Omental fat pad (tissue), 4 donors: ENCODE data around the gene CORO6. TPM values are rescaled to one million over a fixed set of nuclear protein-coding genes. Genes with fewer than 3 reads are reported as not detected.

Experiments used
- ATAC-seq: fragments of 150-250 bp; one replicate; pipeline ENCODE4 v1.9.1; 2016; ENCODE audit warnings: mild to moderate bottlenecking, moderate library complexity; ENCODE audit not compliant: low FRiP score
- DNase-seq: peaks from one replicate; pipeline ENCODE4 v3.0.0-alpha.2; 2019; ENCODE audit warnings: low spot score
- CTCF ChIP-seq, 3 donors: fragments of 450-650 bp; IDR thresholded peaks; one replicate each; pipeline ENCODE4 v1.5.1; 2016 to 2017; ENCODE audit warnings: antibody characterized with exemption in 3 of 3, mild to moderate bottlenecking in 3 of 3, moderate library complexity in 2 of 3
- total RNA-seq, 4 donors: library from RNA; depleted of rRNA; stranded (reverse); fragments of >200 nt; gene quantifications; one replicate each; pipeline ENCODE4 v1.1.0, GENCODE V29; 2016

Gene CORO6
- total RNA-seq, 4 donors from 2014 or later = 10.7 to 45.9 (median 14.1) TPM

- no peak for TF ChIP-seq CTCF (IDR thresholded peaks at IDR 0.05)
- DNase-seq (no peak), ATAC-seq (no peak)
Measured at GRCh38 chr17:29614349-29615047, 8.2 kb downstream of the CORO6 start.

- ATAC-seq (no peak), DNase-seq (no peak)
- TF ChIP-seq CTCF (IDR thresholded peaks at IDR 0.05) = no peak
Measured at GRCh38 chr17:29613856-29614255, 8.9 kb downstream of the CORO6 start.

- peak in 2 of 3 donors; percentile 55 to 75 for TF ChIP-seq CTCF (IDR thresholded peaks at IDR 0.05)
- peak; percentile 50 for ATAC-seq
Measured at GRCh38 chr17:29613352-29613837, 9.3 kb downstream of the CORO6 start.

GRCh38 chr17:29612404-29613280 lies 10.1 kb downstream of the CORO6 start:
- DNase-seq (no peak), ATAC-seq (no peak)
- no peak for TF ChIP-seq CTCF (IDR thresholded peaks at IDR 0.05)

More at GRCh38 chr17:29613352-29613837, 9.3 kb downstream of the CORO6 start:
- DNase-seq = peak; percentile 97

- ATAC-seq (no peak), DNase-seq (no peak)
- TF ChIP-seq CTCF (IDR thresholded peaks at IDR 0.05) = no peak
Measured at GRCh38 chr17:29612094-29612403, 10.7 kb downstream of the CORO6 start.

- no peak for DNase-seq
- no peak for ATAC-seq
Measured at GRCh38 chr17:29611351-29612093, 11.2 kb downstream of the CORO6 start.

More at GRCh38 chr17:29611351-29612093, 11.2 kb downstream of the CORO6 start:
- TF ChIP-seq CTCF (IDR thresholded peaks at IDR 0.05) = no peak
